NCI-H510A (cell line): Measurements from ENCODE around the gene CERK.
"Not testable (repeated sequence)": the region's sequence is repeated elsewhere in the genome, so short reads cannot be mapped to it uniquely, and the experiment has no call there.

ENCODE experiments used
- DNase-seq: peaks from one replicate; lab custom pipeline; 2025; lab: John Stamatoyannopoulos, UW

The CERK gene

GRCh38 chr22:46646531-46647215 is 91.4 kb downstream of the CERK start:
- no peak for DNase-seq

- DNase-seq: not testable (repeated sequence)
These were observed 95.1 kb downstream of the CERK start for GRCh38 chr22:46642840-46643480.

GRCh38 chr22:46641811-46642266 is 96.2 kb downstream of the CERK start:
- no peak for DNase-seq

- no peak for DNase-seq
These were observed 97.6 kb downstream of the CERK start for GRCh38 chr22:46640293-46641055.

DNA sequence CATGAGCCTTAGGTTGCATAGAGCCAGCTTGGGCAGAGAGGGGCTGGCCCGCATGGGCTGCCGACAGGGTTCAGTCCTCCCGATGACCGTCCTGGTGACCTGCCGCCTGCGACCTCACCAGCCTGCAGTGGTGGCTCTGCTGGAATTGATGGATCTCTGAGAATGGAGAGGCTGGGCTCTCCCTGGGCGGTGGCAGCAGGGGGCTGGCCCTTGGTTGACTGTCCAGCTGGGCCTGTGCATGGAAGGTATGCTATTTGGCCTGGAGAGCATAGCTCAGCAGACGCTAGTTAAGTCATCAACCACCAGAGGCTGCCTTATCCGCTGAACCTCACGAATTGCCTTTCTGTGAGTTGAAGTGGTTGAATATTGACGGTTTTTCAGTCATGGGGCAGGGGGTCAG is 98.2 kb downstream of the CERK start:
- DNase-seq: no peak

DNA sequence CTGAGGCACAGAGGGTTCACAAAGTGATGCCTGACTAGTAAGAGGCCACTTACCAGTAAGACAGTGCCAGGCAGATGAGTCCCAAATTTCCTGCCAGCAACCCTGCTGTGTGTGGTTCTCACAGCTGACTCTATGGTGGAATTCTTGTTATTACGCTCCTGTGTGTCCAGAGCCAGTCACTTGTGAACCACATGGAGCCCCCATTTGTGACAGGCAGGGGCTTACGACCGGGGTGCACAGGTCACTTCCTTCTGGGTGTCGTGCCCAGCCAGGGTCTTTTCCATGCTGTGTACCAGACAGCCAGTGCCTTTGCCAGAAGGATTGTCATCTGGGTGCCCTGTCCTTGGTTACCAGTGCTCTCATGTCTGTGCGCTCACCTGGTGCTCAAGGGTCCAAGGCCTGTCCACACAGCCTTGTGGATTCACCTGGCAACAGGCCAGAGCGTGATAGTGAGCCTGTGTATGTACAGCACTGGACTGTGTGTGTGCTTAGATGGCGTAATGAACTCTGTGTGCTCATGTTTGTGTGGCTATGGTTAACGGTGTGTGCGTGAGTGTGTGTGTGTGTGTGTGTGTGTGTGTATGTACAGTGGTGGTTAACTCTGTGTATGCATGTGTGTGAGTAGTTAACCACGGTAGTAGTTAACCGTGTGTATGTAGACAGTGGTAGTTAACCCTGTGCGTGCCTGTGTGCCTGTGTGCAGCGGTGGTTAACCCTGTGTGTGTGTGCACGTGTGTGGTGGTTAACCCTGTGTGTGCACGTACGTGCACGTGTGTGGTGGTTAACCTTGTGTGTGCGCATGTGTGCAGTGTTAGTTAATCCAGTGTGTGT is 99.2 kb downstream of the CERK start:
- DNase-seq: peak; percentile 58

DNA sequence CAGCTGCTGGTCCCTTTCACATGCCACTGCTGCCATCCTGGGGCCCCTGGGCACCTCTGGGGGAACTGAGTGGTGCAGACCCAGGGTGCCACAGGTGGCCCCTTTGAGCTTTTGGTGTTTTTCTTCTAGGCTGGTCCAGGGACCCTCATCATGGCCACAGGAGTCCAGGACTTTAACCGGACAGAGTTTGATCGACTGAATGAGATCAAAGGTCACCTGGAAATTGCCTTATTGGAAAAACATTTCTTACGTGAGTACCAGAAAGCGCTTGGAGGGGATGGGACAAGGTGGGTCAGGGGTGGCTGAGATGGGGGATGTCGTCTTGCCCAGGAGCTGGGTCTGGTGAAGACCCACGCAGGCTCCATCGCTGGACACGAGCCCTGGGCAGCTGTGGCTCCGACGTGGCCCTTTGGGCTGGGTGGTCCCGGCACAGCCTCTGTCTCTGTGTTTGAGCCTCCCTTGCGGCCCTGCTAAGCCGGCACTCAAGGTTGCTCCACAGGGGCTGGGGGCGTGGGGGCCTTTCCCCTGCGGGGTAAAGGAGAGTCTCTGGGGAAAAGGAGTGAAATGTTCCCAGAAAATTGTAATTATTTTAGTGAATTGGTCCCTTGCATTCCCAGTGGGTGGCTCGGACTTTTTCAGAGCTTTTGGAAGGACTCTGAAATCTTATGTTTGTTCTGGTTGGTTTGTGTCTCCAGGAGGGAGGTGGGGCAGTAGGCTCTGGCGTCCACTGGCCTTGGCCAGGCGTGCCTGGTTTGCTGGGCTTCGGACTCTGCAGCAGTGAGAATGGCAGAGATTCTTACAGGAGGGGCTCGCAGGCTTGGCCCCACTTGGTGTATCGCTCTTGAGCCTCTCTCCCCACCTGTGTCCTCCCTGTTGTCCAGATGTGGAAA is 100.1 kb downstream of the CERK start:
- DNase-seq: no peak

- DNase-seq: no peak
These were observed 101.6 kb downstream of the CERK start for GRCh38 chr22:46636221-46637002.

GRCh38 chr22:46635756-46636155 is 102.3 kb downstream of the CERK start:
- DNase-seq: no peak

DNA sequence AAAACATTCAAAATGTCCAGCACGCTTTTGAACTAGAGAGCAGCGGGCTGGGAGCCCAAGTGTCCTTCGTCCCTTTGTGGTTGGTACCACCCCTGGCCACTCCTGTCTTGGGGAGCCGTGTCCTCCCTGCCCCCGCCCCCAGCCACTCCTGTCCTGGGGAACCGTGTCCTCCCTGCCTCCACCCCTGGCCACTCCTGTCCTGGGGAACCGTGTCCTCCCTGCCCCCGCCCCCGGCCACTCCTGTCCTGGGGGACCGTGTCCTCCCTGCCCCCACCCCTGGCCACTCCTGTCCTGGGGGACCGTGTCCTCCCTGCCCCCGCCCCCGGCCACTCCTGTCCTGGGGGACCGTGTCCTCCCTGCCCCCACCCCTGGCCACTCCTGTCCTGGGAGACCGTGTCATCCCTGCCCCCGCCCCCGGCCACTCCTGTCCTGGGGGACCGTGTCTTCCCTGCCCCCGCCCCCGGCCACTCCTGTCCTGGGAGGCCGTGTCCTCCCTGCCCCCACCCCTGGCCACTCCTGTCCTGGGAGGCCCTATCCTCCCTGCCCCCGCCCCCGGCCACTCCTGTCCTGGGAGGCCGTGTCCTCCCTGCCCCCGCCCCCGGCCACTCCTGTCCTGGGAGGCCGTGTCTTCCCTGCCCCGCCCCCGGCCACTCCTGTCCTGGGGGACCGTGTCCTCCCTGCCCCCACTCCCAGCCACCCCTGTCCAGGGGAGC is 102.9 kb downstream of the CERK start:
- DNase-seq: not testable (repeated sequence)
